SH-SY5Y (cell line): Measurements from ENCODE around the gene SLC18A2.

Source experiments
- GATA2 ChIP-seq: IDR thresholded peaks from 2 replicates; pipeline ENCODE4 v1.6.1; 2011; ENCODE audit warnings: mild to moderate bottlenecking, low read depth, low read length
- GATA3 ChIP-seq: IDR thresholded peaks from 2 replicates; pipeline ENCODE4 v1.6.1; 2011; ENCODE audit warnings: low read depth, mild to moderate bottlenecking, low read length, moderate library complexity

GRCh38 chr10:117294039-117294645 is 53.2 kb downstream of the SLC18A2 start:
- TF ChIP-seq GATA3, result no peak
- no peak for TF ChIP-seq GATA2
